GM19099 (cell line): ENCODE results near the gene SNX25.

Source experiments
- POLR2A ChIP-seq: IDR thresholded peaks from 3 replicates; pipeline ENCODE4 v1.6.1; 2011; ENCODE audit warnings: low read depth; ENCODE audit not compliant: insufficient read length; ENCODE audit errors: extremely low read depth

Gene SNX25

DNA sequence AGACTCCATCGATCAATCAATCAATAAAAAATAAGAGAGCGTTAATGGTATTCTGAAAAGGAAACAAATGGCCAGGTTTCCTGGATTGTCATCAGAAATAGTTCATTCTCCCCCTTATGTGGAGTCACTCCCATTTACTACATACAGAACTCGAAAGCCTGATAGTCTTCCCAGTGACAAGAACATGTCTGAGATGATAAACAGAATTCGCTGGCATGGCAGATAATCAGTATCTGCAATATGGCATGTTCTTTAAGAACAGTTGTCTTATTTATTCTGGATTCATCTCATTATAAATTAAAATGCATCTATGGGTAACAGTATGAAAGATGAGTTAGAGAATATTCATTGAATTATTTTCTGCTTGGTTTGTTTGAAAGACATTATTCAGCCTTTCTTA is 124.9 kb downstream of the SNX25 start:
- TF ChIP-seq POLR2A = no peak

DNA sequence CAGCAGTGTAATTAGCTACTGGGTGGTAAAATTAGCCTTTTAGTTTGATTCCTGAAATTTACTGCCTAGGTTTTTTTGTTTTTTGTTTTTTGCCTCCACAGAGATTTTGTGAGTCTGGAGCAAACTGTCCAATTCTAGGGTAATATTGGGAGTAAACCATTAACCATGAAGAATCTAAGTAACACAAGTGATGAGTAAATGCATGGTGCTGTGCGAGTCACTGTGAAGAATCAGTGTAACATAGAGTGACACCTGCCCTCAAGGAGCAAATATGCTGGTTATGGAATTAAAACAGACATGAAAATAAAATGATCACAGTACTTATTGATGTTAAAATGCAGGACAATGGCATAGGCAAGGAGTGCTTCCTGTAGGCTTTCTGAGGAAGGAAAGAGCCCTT is 126.2 kb downstream of the SNX25 start:
- no peak for TF ChIP-seq POLR2A

DNA sequence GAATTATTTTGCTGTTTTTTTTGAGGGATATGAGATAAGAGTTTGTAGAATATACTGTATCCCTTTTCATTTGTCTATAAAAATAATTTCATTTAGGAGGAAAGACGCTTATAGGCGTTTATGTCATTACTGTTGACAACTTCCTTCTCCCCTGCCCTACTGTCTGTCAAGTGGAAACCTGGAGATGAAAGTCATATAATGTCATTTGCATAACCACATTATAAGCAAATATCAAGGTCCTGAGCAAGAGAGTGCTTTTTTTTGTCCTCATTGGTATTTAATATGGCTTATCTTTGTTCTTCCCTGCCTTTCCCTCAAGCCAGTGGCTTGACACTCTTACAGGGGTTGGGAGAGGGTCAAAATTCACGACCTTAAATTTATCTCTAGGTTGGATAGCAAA is 130.5 kb downstream of the SNX25 start:
- TF ChIP-seq POLR2A = no peak

DNA sequence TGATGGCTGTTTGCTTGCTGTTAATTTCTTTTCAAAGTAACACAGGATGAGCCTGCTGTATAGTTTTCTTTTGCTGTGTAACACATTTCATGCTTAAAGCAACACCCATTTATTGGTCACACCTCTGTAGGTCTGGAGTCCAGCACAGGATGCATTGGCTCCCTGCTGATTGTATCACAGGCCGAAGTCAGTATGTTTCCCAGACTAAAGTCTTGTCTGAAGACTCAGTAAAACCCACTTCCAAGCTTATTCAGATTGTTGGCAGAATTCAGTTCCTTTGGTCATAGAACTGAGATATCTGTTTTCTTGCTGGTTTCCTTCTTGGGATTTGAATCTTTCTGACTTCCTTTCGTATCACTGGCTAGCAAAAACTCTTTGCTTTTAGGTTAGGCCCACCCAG is 132.0 kb downstream of the SNX25 start:
- TF ChIP-seq POLR2A = no peak

DNA sequence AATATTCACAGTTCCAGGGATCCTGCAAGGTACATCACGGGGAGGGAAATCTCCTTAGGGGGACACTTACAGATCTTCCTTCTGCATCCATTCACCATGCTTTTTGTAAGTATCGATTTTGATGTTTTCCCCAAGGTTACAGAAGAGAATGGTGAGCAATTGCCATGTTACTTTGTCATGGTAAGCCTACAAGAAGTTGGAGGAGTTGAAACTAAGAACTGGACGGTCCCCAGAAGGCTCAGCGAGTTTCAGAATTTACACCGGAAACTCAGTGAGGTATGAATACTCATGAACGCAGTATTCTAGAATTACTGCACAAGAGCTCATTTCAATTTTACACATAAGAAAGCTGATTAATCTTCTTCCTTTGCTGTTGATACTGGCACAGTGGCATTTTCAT is 132.4 kb downstream of the SNX25 start:
- no peak for TF ChIP-seq POLR2A

DNA sequence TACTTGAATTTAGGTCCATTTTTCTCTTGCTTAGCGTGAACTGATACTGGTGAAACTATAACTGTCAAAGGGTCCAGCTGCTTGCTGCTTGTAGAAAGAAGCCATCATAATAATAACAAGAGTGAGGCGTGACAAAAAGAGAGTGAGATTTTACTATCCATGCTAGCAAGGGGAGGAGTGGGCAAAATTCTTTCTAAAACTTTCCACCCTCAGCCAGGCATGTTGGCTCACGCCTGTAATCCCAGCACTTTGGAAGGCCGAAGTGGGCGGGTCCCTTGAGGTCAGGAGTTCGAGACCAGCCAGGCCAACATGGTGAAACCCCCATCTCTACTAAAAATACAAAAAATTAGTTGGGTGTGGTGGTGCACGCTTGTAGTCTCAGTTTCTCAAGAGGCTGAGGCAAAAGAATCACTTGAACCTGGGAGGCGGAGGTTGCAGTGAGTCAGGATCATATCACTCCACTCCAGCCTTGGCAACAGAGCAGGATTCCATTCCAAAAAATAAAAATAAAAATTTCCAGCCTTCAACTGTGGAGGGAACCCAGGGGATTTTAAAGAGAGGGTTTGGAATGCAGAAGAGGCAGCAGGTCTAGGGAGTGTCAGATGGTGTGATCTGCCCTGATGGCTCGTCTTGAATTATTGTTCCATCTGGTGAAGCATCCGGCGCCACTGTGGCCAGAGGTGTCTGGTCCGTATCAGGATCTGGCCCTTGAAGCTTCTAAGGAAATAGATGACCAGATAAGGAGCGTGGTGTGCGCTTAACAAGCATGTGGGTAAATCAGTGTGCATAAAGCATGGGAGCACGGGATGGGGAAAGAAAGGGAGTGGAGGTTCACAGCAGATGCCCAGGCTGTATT is 134.6 kb downstream of the SNX25 start:
- TF ChIP-seq POLR2A = no peak

DNA sequence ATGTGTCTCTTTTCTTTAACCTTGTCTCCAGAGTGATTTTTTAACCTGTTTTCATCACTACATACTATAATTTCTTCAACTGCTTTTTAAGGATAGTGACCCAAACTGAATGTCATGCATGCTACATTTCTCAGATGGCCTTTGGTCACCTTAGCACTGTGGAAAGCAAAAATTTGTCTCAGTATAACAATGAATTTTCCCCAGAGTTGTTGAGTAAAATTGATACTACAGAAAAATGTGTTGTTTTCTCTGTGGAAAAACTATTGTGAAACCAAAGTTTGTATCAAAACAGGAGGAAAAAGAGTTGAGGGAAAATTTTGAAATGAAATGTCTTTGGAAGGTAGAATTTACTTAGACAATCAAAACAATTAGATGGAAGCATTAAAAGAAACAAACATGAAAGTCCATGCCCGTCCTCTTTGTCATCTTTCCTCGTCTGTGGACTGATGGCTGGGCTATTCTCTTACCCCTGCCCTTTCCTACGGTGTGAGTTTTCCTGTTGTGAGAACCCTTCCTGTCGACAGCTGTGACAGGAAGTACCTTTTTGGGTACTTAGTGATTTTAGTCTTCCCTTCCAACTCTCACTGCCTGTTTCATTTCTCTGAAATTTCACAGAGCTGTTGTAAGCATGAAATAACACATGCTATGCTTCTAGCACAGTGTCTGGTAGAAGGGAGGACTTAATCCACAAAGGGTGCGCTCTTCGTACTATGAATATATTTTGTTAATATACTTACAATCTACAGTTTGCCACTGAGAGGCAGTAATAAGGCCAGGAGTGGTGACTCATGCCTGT is 135.5 kb downstream of the SNX25 start:
- TF ChIP-seq POLR2A = no peak

DNA sequence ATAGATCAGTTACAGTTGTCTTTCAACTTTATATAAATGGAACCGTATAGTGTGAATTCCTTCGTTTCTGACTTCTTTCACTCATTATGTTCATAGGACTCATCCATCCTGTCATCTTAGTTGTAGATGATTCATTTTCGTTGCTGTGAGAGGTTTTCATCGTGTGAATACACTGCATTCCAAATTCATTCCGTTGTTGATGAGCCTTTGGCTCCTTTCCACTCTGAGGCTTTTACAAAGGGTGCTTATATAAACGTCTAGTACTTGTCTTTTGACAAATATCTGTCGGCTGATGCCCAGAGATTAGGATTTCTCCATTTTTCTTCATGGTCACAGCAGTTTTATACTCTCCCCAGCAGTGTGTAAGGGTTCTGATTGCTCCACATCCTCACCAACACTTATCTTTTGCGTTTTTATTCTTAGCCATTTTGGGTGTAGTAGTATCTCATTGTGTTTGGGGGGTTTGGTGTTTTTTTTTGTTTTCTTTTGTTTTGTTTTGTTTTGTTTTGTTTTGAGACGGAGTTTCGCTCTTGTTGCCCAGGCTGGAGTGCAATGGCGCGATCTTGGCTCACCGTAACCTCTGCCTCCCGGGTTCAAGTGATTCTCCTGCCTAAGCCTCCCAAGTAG is 137.7 kb downstream of the SNX25 start:
- TF ChIP-seq POLR2A = no peak

DNA sequence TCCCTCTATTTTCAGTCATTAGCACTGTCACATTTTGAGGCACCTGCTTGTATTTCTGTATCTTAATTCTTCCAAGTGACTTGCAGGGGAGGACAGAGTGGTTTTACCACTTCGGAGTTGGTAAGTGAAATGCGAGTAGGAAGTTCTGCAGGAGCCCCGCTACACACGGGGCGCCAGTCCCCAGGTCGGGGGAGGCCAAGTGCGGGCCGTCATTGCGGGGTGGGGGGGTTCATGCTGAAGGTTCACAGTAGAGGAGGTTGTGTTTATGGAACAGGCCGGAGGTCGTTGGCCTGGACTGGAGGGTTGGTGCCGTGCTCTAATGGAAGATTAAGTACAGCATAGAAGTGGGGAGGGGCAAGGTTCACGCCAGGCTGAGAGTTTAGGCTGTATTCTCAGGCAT is 142.3 kb downstream of the SNX25 start:
- no peak for TF ChIP-seq POLR2A

DNA sequence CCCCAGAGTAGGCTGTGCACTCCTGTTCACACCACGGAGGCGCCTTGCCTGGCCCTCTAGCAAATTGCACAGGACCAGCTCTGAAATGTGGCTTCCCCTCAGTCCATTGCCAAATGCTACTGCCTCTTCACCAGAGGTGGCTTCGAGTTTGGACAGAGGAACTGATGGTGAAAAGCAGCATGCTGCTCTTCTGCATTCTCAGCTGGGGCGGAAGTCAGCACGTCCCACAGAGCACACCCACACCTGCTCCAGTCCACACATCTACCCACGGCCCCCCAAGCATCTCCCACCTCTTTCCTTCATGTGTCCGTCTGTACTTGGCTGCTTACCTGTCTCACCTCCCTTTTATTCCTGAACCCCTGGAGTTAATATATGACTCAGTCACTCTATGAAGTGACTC is 142.8 kb downstream of the SNX25 start:
- no peak for TF ChIP-seq POLR2A

DNA sequence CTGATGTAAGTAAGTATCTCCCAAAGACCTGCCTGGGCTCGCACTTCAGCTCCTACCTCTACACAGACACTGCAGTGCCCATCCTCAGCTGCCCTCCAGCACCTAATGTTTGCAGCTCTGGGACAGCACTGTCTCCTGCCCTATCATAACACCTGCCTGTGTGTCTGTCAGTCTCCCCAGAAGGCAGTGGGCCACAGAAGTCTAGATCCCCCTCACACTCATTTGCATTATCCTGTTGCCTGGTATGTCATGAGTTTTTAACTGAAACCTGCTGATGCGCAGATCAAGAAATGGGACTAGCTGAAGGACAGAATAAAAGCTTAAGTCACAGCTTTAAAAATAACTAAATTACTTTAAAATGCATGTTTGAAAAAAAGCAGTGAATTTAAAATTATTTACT is 143.3 kb downstream of the SNX25 start:
- no peak for TF ChIP-seq POLR2A

DNA sequence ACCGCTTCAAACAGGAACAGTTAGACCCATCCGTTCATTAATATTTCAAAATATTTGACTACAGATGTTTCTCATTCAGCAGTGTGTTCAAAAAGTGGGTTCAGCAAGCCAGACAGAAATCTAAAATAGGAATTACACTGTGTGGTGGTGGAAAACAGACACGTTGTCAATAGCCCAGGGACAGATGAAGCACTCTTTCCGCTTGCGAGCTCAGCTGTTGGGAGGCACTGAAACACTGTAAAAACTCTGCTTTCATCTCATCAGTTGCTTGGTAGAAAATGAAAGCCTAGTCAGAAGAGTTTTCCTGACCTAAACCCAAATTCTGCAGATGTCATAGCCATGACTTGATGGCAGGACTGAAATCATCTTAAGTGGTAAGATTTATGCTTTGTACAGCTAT is 147.8 kb downstream of the SNX25 start:
- TF ChIP-seq POLR2A = no peak

DNA sequence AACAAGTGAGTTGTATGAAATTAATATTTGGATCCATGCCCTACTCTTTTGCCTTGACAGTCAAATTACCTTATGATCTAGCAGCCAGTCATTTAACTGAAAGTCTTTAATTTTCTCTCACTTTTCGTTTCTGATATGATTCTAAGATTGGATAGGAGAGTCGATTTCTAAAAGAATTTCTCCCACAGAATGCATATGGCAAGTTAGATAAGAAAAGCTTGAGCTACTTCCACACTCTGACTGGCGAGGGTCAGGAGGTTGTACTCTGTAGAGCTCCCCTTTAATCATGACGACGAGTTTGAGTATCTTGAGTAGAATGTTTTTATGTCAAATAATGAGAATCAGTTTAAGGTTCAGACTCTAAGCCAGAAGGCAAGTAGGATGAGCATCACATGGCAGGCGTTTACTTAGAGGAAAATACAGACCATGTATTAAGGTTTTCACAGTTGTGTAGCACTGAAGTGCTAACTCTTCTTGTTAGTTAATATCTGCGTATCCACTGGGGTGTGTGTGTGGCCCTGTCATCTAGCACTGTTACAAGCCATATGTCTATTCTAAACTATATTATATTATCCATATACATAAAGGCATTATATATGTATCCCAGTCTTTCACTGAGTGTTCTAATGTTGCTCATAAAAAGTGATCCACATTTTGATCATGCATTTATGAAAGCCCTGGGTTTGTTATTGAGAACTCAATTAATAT is 148.5 kb downstream of the SNX25 start:
- TF ChIP-seq POLR2A = no peak

DNA sequence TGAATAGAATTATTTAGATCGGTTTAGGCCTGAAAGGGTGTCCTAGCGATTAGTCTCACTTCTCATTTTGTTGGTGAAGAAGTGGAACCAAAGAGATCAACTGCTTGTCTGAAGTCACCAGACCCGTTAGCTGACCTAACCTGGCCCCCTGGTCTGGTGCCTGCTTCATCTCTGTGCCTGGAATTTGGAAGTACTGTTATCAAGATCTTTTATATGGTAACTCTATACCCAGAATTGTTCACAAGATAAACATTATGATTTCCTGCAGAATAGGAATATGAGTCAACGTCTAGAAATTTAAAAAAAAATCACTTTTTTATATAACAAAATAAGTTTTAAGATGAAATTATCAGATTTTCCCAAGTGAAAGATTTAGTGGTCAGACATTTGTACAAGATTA is 149.1 kb downstream of the SNX25 start:
- no peak for TF ChIP-seq POLR2A

DNA sequence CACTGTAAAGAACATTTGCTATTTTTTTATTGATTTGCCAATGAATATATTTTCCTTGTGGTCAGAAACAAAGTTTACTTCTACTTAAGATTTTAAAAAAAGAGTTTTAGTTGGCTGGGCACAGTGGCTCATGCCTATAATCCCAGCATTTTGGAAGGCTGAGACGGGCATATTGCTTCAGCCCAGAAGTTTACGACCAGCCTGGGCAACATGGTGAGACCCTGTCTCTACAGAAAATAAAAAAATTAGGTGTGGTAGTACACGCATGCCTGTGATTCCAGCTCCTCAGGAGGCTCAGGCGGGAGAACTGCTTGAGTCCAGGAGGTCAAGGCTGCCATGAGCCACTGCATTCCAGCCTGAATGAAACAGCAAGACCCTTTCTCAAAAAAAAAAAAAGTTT is 149.6 kb downstream of the SNX25 start:
- no peak for TF ChIP-seq POLR2A
